Fibroblast of skin of back (primary cell): Measurements from ENCODE around the gene ANKRD13B.
"Not testable (repeated sequence)": the region's sequence is repeated elsewhere in the genome, so short reads cannot be mapped to it uniquely, and the experiment has no call there.

Experiments
- DNase-seq: peaks from one replicate; pipeline ENCODE4 v3.0.0-alpha.2; 2013

The ANKRD13B gene

DNA sequence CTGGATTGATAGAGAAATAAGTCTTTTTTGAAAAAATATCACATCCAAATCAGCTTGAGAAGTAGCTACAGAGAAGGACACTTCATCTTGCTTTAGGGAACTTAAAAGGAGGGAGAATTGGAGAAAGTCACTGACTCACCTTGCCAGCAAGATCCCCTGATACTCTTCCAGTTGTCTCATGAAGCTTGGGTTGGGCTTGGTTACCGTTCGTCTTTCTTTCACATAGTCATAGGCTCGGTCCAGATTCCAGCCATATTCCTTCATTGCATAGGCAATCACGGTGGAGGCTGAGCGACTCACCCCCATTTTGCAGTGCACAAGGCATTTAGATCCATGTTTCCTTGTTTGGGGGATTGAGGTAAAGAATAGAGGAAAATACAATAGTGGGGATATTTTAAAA, 55.1 kb downstream of the ANKRD13B start:
- no peak for DNase-seq

DNA sequence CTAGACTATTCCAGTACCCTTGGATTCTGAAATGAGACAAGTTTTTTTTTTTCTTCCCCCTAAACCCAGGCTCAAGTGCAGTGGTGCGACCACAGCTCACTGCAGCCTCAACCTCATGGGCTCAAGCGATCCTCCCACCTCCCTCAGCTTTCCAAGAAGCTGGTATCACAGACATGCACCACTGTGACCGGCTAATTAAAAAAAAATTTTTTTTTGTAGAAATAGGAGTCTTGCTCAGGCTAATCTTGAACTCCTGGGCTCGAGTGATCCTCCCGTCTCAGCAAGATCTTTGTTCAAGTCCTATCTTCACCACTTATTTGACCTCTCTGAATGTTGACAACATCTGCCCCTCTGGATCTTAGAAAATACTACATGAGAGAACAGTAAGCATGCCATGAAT, 56.4 kb downstream of the ANKRD13B start:
- DNase-seq: no peak

DNA sequence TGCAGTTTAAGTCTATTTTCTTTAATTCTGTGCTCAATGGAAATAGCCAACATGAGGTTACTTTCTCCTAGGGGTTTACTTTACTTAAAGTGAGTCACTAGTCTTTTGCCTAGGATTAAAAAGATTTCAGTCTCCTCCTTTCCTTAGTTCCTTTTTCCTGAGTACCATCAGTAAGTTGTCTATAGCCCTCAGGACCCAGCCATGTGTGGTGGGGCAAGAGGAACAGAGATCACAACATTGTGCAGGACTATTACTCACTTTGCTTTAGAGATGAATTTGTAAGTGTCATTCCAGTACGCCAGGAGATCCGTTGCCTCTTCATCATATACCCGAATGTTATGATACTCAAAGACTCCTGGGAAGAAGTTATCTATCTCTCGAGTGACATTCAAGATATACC, 57.5 kb downstream of the ANKRD13B start:
- no peak for DNase-seq

DNA sequence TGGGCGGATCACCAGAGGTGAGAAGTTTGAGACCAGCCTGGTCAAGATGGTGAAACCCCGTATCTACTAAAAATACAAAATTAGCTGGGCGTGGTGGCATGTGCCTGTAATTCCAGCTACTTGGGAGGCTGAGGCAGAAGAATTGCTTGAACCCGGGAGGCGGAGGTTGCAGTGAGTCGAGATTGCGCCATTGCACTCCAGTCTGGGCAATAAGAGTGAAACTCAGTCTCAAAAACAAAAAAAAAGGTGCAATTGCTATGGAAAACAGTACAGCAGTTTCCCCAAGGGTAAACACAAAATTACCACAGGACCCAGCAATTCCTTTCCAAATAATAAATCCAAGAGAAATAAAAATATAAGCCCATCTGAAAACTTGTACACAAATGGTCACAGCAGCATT, 59.0 kb downstream of the ANKRD13B start:
- DNase-seq: not testable (repeated sequence)

DNA sequence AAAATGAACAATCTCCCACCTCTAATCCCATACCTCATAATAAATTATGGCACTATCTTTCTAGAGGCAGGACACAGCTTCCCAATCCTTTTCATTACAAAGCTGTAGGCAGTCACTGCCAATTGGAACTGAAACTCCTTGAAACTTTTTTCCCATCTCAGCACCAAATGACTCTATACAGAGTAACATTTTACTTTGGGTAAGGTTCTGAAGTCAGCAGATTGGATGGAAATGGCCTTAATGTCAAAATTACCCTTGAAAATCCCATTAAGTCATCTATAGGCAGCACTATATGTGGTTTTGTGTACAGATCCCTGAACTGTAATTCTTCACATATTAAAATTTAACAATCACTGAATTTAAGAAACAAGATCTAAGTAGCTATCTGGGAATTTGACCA, 60.0 kb downstream of the ANKRD13B start:
- no peak for DNase-seq

DNA sequence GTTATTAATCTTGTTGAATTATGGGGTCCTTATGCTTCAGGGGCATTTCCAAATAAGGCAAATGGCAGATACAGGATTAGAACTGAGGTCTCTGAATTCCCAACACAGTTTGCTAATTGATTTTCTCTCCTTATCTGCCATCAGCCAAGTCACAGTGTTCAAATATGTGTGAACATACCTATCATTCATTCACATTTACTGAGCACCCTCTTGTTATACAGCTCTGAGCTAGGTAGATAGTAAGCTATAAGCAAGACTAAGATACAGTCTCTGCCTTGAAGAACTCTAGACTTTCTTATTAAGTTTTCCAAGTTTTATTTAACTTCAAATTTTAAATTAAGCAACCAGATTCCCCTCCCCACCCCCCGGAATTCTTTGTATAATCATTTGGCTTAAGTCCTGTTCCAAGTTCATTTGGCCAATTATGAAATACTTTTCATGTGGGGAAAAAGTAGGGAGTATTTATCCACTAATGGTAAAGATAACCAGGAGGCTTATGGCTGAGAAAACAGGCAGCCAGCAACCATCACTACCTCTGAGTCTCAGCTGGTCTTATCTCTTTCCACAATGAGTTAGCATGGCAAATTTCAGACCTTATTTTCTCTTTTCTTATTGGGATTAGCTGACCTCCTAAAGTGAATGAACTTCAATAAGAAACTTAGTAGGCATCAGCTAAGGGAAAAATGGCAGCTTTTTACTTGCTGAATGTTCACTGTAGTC, 61.2 kb downstream of the ANKRD13B start:
- DNase-seq: no peak

DNA sequence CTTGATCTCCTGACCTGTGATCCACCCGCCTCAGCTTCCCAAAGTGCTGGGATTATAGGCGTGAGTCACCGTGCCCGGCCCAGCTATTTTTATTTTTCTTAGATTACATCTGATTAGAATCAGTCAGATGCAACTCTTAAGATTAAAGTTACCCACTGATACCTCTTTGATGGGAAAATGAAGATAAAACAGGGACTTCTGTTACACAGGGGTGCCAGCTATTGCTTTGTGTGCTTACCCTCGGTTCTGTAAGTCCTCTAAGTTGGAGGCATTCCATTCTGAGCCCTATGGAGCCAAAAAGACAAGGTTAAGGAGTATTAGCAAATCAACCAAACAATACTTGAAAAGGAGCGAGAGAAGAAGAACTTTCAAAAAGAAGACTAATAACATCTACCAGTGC, 62.4 kb downstream of the ANKRD13B start:
- DNase-seq: no peak

DNA sequence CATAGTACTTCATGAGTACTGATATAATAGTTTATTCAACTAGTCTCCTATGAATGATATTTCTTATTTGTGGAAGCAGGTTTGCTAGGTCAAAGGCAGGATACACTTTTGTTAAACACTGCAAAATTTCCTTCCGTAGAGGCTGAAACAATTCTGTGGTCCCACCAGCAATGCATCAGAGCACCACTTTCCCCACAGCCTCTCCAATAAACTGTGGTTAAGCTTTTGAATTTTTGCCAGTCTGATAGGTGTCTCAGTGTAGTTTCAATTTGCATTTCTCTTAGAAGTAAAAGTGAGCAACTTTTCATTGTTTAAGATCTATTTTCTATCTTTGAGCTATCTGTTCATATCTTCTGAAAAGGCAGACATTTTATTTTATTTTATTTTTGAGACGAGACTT, 66.2 kb downstream of the ANKRD13B start:
- DNase-seq: no peak

DNA sequence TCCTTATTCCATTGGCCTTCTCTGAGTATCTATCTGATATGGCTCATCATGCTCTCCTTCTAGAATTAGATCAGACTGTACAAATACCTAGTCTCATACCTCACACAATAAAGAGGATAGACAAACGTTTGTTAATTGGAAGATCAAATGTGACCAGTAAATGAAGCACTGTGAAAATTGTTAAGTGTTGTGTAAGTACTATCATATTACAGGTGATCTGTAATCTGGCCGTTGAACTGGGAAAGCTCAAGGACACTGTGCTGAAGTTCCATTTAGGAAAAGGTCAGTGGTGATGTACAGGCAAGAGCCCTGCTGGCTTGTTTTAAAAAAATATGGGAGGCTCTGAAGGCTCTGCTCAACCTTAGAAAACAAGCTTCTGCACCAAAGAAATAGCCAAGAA, 68.3 kb downstream of the ANKRD13B start:
- DNase-seq: no peak

DNA sequence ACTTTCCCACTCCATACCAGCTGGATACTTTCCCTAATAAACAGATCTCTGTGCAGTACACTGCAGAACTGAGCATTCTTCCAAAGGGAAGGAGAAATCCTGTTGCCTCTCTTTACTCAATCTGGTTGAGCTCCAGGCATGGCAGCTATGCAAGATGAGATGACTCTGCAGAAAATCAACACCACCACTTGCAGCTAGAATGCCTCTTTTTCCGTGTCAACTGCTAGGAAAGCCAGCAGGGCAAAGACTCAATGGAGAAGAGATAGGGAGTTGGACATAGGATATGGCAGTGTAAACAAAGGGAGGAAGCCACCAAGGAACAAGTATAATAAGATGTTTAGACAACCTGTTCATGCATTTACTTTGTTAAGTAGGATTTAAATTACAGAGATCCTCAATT, 70.2 kb downstream of the ANKRD13B start:
- peak; percentile 51 for DNase-seq
